Gastroesophageal sphincter (tissue), 3 donors: ENCODE results near the gene PCBP3.

Experiments
- CTCF ChIP-seq, 4 experiments: fragments of 200-600 bp in 2 of 4; fragments of 450-650 bp in 2 of 4; sonication (generic) in 1 of 4; IDR thresholded peaks; one replicate each; pipeline ENCODE4 v1.5.1; 2017 to 2019; ENCODE audit warnings: antibody characterized with exemption in 4 of 4, mild to moderate bottlenecking in 2 of 4, moderate library complexity in 2 of 4
- EP300 ChIP-seq: sonication (generic); formaldehyde crosslinking; IDR thresholded peaks from one replicate; pipeline ENCODE4 v1.6.1; 2017; ENCODE audit warnings: antibody characterized with exemption, mild to moderate bottlenecking

GRCh38 chr21:45870421-45870820 is 226.9 kb downstream of the PCBP3 start:
- TF ChIP-seq CTCF (IDR thresholded peaks at IDR 0.05) = no peak
- no peak for TF ChIP-seq EP300
